GM21423 (cell line): ENCODE results near the gene CDC14B.
A peak's percentile ranks its signal among the peaks of the same experiment; 100 is the strongest.
"Not testable (repeated sequence)": the region's sequence is repeated elsewhere in the genome, so short reads cannot be mapped to it uniquely, and the experiment has no call there.

ENCODE experiments used
- ATAC-seq: cut with Tn5 transposase; IDR thresholded peaks from one replicate; pipeline ENCODE4 v1.9.1; 2021; ENCODE audit warnings: mild to moderate bottlenecking, moderate library complexity; ENCODE audit not compliant: unreplicated experiment

CDC14B gene

DNA sequence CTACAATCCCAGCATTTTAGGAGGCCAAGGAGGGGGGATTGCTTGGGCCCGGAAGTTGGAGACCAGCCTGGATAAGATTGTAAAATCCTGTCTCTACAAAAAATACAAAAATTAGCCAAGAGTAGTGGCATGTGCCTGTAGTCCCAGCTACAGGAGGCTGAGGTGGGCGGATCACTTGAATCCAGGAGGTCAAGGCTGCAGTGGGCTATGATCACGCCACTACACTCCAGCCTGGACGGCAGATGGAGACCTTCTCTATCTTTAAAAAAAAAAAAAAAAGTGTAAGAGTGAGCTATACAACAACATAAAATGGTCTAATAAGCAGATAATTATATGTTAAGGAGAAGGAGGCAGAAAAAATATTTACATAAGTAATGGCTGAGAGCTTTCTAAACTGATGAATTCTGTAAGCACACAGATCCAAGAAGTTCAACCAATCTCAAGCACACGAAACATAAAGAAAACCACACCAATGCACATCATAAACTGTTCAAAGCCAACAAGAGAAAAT is 23.0 kb downstream of the CDC14B start:
- ATAC-seq, result no peak

DNA sequence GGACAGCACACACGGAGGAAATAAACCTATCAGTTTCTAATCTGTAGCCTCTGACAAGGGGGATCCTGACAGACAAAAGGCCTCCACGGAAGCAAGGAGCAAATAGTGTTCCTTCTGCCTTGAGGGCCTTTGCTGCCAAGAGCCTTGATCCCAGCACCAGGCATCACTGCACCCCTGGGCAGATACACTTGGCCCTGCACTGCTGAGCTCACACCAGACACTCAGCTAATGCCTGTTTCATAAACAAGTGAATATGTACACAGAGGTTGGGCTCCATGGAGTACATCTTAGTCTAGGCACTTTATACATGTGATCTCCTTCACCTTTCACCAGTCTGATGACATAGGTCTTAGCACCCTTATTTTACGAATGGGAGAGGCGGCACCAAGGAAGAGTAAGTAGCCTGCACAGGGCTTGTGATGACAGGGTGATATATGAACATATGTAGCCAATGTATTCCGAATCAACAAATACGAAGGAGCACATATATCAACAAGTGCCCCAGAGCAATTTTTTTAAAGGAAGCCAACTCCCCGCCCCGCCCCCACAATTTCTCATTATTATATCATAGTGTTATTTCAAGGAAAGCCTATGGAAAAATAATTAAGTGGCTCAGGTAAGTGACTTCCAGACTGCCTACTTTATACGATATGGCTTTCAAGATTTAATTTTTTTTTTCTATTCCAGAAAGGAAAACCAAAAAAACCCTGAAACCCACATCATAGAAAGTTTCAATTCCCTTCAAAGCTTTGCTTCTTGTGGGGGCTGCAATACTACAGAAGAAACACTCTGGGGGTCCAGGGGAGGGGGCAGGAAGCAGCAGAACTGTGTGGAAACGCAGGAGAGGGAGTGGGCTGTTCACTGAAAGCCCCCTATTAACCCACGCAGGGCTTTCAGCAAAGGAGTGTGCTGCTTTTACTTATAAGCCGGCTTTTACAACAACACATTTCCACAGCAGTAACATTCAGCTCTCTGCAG is 32.0 kb downstream of the CDC14B start:
- ATAC-seq, result no peak

DNA sequence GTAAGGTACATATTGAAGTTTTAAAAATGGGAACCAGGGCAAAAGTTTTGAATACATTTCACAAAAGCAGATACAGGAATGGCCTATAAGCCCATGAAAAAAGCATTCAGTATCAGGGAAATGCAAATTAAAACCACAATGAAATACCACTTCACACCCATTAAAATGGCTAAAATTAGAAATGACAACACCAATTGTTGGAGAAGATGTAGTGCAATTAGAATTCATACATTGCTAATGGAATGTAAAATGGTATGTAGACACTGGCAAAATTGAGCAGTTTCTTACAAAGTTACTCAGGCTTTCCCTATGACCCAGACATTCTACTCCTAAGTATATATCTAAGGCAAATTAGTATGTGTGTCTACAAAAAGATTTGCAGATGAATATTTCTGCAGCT is 34.2 kb downstream of the CDC14B start:
- ATAC-seq, result no peak

DNA sequence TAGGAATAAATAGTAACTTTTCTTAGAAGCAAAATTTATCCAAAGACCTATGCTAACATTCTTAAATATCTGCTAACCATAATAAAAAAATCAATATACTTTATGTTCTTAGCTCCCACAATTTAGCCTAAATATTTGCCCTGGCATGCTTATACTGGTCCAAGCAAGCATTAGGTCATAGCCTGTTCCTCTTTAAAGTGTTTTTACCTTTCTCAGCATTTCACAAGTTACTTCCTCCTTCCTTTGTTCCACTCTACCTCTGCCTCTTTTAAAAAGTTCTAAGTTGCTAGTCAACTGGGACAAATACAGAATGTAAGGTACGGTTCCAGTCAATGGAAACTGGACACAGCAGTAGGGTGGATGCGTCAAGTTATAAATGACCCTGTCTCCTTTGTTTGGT is 37.4 kb downstream of the CDC14B start:
- not testable (repeated sequence) for ATAC-seq

DNA sequence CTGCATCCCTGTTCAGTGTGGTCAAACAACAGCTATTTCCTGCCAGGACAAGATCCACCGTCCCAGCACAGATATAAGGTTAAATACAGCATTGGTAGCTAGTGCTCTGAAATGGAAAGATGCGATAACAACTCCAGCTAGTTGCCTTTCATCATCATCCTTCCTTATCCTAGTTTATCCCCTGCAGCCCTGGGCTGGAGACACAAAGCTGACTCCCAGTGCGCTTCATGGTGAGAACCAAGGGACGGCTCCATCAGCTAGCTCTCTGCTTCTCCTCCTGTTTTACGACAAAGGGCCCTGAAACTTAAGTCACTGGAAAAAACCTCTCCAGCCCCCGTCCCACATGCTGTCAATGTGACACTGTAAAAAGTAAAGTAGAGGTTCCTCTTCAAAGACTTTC is 37.9 kb downstream of the CDC14B start:
- no peak for ATAC-seq

DNA sequence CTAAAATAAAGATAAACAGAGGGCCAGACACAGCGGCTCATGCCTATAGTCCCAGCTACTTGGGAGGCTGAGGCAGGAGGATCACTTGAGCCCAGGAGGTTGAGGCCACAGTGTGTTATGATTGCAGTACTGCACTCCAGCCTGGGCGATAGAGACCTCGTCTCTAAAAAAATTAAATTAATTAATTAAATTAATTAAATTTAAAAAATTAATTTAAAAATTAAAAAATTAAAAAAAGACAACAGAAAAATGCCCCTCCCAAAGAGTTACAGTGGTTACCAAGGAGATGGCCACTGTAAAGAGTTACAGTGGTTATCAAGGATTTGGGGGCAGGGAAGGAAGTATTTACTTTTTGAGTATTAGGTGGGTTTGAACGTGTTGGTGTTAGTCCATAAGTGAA is 38.3 kb downstream of the CDC14B start:
- no peak for ATAC-seq

DNA sequence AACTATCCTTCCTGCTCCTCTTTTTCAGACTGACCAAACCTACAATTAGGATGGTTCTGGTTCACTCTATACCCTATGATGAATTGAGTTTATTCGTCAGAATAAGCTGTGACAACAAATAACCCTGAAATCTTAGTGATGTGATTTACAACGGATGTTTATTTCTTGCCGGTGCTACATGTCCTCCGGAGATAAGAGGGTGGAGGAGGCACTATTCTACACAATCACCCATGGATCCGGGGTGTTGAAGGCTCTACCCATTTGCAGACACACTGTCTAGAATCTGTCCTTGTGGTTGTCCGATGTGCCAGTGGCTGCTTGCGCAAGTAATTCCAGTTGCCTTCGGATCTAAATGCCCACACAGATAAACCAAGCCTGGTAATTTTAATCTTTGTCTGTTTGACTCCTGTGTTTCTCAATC is 44.7 kb downstream of the CDC14B start:
- no peak for ATAC-seq

DNA sequence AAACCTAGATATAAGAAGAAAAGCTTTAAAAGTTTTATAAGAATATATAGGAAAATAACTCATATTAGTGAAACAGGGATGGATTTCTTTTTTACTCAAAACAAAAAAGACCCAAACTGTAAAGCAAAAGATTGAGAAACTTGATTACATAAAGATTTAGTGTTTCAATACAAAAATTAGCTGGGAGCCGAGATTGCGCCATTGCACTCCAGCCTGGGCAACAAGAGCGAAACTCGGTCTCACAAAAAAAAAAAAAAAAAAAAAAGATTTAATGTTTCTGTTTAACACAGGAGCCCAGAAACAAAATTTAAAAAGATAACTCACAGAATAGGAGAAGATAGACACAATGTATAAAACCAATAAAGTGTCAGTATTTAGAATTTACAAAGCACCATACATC is 45.2 kb downstream of the CDC14B start:
- ATAC-seq, result no peak

DNA sequence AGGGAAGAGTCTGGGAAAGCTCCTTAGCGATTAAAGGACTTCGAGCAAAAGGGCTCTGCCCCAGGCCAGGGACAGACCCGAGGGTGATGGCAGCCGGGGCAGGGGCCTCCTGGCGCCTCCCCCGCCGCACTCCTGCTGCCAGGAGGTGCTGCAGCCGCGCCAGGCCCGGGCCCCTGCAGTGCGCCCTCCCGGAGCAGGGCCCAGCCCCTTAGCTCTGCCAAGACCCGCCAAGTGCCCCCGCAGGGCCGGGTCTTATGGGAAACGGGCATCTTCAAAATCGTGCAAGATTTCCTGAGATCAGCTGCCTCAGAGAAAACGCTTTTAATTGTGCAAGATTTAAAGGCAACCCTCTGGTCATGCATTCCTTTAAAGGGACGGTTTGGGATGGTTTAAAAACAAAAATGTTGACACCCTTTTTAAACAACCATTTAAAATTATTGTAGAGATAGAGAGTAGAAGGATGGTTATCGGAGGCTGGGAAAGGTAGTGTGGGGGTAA is 52.4 kb downstream of the CDC14B start:
- peak; percentile 40 for ATAC-seq

DNA sequence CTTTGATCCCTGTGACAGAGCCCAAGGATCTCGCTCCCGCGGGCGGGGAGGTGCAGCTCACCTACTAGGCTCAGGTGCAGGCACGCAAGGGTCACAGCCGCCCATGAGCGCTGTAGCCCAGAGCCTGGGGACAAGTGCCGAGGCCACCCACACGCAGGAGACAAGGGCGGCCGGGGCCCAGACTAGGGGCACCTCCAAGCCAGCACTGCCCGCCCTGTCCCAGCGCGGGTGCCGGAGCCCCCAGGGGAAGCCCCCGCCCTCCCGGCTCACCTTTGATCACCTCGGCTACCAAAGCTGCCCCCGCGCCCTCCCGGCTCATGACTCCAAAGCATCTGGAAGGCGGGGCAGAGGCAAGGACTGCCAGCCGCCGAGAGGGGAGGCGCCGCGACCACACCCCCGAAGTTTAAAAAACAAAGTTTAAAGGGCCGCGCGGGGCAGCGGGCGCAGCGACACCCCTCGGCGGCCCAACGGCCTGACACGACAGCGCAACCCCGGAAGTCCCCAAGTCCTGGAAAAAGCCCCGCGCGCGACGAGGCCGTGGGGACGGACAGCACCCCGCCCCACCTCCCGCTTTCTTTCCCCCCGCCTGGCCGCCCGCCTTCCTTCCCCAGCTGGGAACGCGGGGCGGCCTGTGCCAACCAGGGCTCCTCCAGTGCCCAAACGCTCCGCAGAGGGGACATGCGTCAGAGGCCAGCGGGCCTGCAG is 53.0 kb downstream of the CDC14B start:
- ATAC-seq, result peak; percentile 82

DNA sequence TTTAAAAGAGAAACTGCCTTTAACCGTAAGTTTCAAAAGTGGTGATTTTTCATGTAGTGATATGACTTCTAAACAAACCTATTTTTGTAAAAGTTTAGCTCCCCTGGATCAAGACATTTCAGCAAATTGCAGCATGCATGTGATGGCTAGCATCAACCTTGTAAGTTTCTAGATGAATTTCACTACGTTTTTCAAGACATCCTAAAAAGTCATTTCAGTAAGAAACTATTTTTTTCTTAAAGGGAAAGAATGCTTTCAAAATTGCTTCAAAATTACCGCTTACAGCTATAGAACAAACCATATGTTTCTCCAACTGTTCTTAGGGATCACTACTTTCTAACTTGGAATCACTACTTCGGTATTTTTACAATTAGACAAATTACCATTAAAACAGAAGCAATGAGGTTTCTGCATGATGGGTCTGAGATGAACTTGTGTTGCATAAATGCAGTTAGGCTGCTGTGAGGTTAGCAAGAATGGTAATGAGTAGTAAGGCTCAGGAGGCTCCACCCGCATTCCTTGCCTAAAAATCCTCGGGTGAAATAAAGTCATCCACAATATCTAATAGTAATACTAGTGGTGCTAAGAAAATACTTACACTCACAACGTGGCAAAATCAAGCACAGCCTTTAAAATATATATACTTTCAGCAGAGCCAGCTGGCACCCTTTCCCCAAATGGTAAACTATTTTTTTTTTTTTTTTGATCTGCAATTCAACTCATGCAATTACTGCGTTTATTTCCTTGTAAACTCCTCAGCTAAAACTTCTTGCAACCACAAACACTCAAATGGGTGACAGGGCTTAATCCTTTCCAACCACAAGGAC is 53.8 kb downstream of the CDC14B start:
- no peak for ATAC-seq

DNA sequence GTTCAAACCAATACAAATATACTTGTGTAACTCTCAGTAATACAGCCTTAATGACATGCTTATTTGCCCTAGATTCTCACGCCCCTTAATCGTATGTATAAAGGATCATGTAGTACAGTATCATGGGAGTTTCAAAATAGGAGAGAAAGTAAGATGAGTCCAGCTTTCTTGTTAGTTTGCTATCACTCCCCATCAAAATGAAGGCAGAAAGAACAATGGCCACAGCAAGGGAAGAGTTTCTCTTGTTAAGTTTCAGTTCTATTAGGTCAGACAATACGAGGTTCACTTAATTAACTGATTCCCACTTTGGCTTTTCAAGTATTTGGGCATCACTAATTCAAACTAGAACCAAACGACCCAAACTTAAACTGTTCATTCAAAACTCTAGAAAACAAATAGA is 55.4 kb downstream of the CDC14B start:
- ATAC-seq, result no peak

DNA sequence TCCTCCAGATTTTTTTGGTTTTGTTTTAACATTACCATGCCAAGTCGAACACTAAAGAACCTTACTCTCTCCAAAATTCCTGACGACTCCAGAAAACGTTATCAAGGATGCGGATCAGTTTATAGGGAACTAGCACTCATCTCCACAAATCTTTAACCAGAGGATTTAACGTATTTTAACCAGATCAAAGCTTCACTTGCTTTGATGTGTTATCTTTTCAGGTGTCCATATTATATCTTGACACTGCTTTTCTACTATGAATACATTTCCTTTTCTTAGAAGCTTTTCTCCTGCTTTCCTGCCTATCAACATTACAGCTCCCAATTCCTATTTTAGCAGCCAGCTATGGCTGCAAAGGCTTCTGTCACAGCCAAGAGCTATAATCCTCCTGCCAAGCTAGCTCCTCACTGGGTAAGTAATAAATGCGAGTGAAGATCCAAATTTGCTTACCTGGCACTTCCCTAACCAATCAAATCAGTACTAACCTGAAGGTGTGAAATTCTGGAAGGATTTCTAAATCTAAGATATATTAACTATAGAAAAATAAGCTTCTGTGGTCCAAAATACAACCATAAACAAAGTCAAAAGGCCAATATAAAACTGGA is 60.2 kb downstream of the CDC14B start:
- ATAC-seq, result no peak

DNA sequence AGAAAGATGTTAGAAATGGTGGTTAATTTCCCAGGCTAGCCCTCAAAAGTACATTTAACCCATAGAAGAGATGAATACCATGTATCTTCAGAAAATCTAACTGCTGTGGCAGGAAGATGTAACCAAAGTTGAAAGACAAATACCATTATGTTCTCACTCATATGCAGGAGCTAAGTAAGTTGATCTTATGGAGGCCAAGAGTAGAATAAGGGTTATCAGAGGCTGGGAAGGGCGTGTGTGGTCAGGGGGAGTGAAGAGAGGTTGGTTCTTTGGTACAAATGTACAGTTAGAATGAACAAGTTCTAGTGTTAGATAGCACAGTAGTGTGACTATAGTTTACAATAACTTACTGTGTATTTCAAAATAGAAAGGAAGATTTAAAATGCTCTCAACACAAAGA is 61.7 kb downstream of the CDC14B start:
- ATAC-seq, result no peak

DNA sequence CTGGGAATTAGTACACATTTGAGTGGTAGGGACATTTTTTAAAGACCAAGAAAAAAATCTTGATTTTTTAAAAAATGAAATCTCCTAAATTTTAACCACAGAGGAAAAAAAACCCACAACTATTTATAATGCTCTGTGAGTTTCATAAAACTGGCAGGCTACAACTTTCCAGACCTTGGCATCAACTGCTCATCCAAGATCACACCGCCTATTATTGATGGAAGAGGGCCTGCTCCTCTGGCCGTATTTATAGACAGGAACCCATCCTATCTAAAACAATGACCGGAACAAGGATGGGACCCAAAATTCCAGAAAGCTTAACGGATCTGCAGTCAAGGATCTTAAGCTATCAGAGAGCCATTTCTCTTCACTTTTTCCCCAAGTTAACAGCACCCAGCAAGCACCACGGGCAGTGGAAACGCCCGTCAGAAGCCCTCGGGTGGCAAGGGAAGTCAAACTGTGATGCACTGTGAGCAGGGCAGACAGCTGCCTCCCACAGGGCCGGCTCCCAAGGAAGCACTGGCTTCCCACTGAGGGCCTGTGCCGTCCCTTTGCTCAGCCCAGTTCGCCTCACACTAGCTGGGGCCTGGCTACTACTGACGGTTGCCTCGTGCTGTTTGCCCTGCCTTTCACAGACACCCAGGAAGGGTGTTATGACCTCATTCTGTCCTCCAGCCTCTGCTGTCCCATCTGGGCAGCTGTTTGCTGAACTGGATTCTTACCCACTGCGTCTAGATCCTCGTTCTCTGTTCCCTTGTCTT is 62.8 kb downstream of the CDC14B start:
- no peak for ATAC-seq

DNA sequence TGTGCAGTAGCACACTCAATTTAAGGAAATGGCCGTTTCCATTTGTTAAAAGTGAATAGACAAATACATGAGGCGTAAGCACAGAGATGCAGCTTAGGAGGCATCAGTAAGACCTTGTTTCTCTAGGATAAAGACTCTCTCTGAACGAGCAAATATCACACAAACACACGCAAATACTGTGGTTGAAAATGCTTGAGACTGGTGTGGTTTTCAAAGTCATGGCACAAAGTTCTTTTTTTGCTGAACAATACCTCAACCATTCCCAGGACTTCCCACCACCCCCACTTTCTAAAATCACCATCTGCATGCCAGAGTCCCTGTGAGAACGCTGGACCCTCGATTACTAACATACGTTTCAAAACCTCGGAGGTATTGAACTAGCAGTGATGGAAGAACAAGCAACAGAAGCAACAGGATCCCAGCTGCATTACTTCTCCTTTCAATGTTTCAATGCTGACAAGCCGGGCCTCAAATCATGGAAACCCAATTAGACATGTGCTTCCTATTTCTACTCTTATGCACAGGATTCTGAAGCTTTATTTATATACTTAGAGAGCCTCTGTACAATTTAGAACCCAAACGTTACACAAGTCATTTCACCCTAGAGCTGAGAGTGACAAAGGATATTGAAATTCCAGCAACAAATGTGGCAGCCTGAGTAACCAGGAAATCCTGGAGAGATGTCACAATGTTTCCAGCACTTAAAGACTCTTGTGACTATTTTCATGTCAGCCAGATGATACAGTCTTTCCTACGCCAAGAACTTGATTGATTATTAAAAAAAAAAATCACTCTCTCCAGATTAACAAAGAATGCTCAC is 63.9 kb downstream of the CDC14B start:
- no peak for ATAC-seq

DNA sequence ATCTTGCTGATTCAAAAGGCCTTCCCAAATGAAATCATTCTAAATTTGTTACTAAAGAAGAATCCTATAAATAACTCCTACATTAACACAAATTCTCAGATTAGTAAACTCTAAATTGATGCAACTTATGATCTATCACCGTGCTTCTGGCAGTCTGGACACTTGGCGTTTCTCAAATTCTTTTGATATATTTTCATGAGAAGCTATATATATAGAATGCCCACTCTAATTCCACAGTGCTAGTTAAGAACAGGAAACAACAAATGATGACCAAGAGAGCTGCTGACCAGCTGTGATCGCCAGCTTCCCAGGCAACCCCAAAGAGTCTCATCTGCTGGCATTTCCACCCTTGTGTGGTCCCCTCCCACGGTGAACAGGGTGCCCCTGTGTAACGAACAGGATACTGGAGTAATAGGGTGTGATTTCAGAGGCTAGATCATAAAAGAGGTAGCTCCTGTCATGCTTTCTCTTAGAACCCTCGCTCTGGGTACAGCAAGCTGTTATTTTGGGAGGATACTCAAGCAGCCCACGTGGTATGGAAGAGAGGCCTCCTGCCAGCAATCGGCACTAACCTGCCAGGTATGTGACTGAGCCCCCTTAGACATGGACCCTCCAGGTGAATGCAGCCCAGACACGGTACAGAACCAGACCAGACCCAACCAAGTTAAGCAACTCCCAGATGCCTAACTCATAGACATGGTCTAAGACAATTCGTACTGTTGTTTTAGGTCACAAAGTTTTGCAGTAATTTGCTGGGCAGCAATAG is 64.7 kb downstream of the CDC14B start:
- ATAC-seq, result no peak

DNA sequence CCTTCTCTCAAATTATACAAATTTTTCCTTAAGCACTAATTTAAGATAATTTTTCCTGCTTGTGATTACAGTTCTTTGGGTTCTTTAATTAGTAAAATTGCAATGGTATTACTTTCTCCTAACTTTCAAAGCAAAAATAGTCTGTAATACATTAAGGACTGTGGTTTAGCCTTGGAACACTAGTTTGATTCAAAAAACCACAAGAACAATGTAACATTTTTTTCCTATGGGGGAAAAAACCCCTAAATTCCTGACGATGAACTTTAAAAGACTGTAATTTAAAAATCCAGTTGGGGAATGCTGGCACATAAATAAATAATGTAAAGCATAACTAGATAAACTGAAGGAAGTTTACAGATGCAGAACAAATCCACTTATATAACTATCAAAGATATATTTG is 65.3 kb downstream of the CDC14B start:
- ATAC-seq, result no peak
